Body of pancreas (tissue), 4 donors: ENCODE data around the gene KLC4. TPM values are rescaled to one million over a fixed set of nuclear protein-coding genes. Genes with fewer than 3 reads are reported as not detected.
"Not testable (repeated sequence)": the region's sequence is repeated elsewhere in the genome, so short reads cannot be mapped to it uniquely, and the experiment has no call there.

ENCODE experiments used
- ATAC-seq: fragments of 150-250 bp; one replicate; pipeline ENCODE4 v1.9.1; 2016
- DNase-seq, 4 donors: peaks; one replicate each; pipeline ENCODE4 v3.0.0-alpha.2; 2019
- H3K27ac ChIP-seq, 4 donors: fragments of 200-600 bp; sonication (generic); 1 replicate in 3 of 4; 2 replicates in 1 of 4; pipeline versions ENCODE4 v1.5.1 to v1.6.1; 2016 to 2019; ENCODE audit warnings: mild to moderate bottlenecking in 1 of 4, mixed read lengths in 1 of 4, moderate library complexity in 1 of 4
- H3K27me3 ChIP-seq, 2 donors: fragments of 200-600 bp; sonication (generic); one replicate each; pipeline ENCODE4 v1.6.0; 2016; ENCODE audit warnings: mild to moderate bottlenecking in 1 of 2
- H3K36me3 ChIP-seq, 2 donors: fragments of 200-600 bp; sonication (generic); replicated peaks in 1 of 2; 2 replicates each; pipeline ENCODE4 v1.5.1; 2016; ENCODE audit warnings: low read depth in 2 of 2; ENCODE audit not compliant: insufficient read depth in 1 of 2
- H3K4me1 ChIP-seq: fragments of 200-600 bp; sonication (generic); one replicate; pipeline ENCODE4 v1.6.0; 2016
- H3K4me3 ChIP-seq, 2 donors: fragments of 200-600 bp; sonication (generic); 1 replicate in 1 of 2; 2 replicates in 1 of 2; pipeline ENCODE4 v1.5.1; 2016 to 2019
- H3K9me3 ChIP-seq, 3 donors: fragments of 200-600 bp; sonication (generic); 1 replicate in 2 of 3; 2 replicates in 1 of 3; pipeline ENCODE4 v1.5.1; 2016
- POLR2A ChIP-seq, 3 donors: fragments of 450-650 bp; IDR thresholded peaks; one replicate each; pipeline ENCODE4 v1.6.1; 2016; ENCODE audit warnings: antibody characterized with exemption in 3 of 3, mild to moderate bottlenecking in 2 of 3
- WGBS, 2 donors: methylation state at CpG; one replicate each; pipeline ENCODE4 v1.1.5; 2017; 5-methylcytosine and 5-hydroxymethylcytosine counted together
- intact Hi-C: fragments of 100-400 bp; cut with DNase I; formaldehyde crosslinking; loops from one replicate; pipeline ENCODE4 v1.15.1; 2023
- total RNA-seq, 2 donors: library from RNA; depleted of rRNA; stranded (reverse); fragments of >200 nt; gene quantifications; one replicate each; pipeline ENCODE4 v1.1.0, GENCODE V29; 2016
- TF ChIP-seq, protein P1 (sequence below), 7 experiments: fragments of 450-650 bp in 4 of 7; fragments of 200-600 bp in 3 of 7; sonication (generic) in 3 of 7; IDR thresholded peaks; one replicate each; pipeline ENCODE4 v1.5.1; 2016 to 2019; ENCODE audit warnings: antibody characterized with exemption in 7 of 7

KLC4 gene
- total RNA-seq, 2 donors from 2014 or later, result 19.8 to 33.5 TPM

DNA sequence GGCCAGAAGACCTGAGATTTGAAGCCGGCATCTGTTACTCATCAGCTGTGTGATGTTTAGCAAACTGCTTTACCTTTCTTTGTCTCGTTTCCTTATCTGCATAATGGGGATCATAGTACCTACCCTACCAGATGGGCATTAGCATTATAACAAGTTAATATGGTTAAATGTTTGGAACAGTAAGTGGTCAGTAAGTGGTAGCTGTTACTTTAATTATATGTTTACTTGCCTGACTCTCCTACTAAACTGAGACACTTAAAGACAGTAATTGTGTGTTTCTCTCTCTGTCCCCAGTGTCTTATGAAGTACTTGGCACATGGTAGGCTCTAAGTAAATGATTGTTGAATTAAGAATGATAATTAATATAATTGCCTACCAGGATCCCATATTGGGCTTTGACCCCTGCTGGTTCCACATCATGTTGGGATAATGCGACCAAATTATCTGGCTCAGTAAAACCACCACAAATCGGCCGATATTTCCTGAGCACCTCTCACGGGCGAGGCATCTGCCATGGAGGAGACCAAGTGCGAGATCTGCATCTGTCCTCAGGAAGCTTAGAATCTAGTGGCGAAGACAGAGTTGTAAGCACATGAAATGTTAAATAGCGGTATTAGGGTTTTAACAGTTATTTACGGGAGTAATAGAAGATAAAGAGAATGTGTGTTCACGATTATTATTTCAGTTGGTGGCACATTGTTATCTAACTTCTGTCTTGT lies 48.1 kb downstream of the KLC4 start:
- Histone ChIP-seq H3K27me3 (no peaks in the 10 kb centered on the region), H3K27ac (no peak overlapping the region), H3K36me3 (no peaks in the 10 kb centered on the region), H3K9me3 (no peaks in the 10 kb centered on the region), H3K4me1 (no peaks in the 10 kb centered on the region), H3K4me3 (no peak overlapping the region)
- intact Hi-C loops, result no loop called here
- no peak for ATAC-seq
- TF ChIP-seq, protein P1, sequence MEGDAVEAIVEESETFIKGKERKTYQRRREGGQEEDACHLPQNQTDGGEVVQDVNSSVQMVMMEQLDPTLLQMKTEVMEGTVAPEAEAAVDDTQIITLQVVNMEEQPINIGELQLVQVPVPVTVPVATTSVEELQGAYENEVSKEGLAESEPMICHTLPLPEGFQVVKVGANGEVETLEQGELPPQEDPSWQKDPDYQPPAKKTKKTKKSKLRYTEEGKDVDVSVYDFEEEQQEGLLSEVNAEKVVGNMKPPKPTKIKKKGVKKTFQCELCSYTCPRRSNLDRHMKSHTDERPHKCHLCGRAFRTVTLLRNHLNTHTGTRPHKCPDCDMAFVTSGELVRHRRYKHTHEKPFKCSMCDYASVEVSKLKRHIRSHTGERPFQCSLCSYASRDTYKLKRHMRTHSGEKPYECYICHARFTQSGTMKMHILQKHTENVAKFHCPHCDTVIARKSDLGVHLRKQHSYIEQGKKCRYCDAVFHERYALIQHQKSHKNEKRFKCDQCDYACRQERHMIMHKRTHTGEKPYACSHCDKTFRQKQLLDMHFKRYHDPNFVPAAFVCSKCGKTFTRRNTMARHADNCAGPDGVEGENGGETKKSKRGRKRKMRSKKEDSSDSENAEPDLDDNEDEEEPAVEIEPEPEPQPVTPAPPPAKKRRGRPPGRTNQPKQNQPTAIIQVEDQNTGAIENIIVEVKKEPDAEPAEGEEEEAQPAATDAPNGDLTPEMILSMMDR (IDR thresholded peaks at IDR 0.05), result no peak
- TF ChIP-seq POLR2A (IDR thresholded peaks at IDR 0.05), result no peak
- DNase-seq, result no peak
- WGBS, 2 donors, result 87 to 91% methylated on average over 12 of the region's 12 CpGs

DNA sequence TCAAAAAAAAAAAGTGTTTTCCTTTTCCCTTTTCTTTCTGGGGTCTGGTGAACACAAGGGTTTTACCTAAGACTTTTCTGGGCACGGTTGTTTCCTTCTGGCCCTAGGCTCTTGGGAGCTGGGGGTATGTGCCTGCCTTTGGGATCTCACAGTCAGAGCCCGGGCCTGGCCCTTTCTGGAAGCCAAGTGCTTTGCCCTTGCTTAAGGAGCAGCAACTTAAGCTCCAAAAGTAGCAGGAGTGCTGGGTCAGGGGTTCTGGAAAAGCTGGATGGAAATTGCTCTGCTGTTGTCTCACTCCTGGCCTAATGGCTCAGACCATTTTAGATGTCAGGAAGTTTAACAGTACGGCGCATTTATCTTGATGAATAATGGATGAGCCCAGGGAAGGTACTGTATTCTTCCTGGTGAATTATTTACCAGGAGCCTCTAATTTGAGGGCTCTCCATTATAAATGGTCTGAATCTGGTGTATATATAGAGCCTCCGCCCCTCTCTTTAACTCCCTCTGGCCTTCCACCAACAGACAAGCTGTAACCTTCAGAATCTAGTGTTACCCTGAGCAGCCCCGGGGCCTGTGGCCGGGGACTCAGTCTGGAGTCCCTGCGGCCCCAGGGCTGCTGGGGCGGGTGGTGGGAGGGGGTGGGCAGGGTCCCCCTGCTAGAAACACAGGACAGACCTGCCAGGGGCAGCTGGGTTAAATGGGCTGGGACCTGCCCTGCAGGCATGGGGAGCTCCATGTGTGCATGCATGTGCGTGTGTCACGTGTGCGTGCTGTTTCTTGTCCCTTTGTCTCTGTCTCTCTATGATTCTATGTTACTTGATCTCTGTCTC lies 54.2 kb downstream of the KLC4 start:
- Histone ChIP-seq H3K27ac (peak overlapping the region in 1 of 4 donors; percentile 24), H3K27me3 (no peaks in the 10 kb centered on the region), H3K4me3 (no peak overlapping the region), H3K4me1 (peaks cover 9% of the 10 kb centered on the region), H3K9me3 (no peaks in the 10 kb centered on the region), H3K36me3 (no peaks in the 10 kb centered on the region)
- ATAC-seq (peak; percentile 28), DNase-seq (no peak)
- intact Hi-C loops, result no loop called here
- TF ChIP-seq, protein P1 (IDR thresholded peaks at IDR 0.05), result no peak
- TF ChIP-seq POLR2A (IDR thresholded peaks at IDR 0.05), result no peak
- 72 to 81% methylated on average over 11 to 12 of the region's 12 CpGs for WGBS, 2 donors

DNA sequence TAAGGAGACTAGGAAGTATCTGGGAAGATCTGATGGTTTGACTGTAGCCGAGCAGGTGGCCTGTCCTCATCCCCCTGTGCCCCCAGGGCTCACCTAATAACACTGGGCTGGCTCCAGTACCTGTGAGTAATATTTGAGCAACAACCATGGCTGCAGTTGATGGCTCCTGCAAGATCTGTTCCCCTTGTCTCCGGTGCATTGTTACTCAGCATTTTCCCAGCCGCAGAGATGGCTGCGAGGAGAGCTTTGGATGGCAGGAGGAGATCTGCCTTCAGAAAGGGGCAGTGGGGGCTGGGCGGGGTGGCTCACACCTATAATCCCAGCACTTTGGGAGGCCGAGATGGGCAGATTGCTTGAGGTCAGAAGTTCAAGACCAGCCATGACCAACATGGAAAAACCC lies 55.9 kb downstream of the KLC4 start:
- ATAC-seq, result no peak
- WGBS, 2 donors, result 68 to 85% methylated on average over 4 to 6 of the region's 6 CpGs
- no peaks in the 10 kb centered on the region for H3K9me3 ChIP-seq
- TF ChIP-seq POLR2A (IDR thresholded peaks at IDR 0.05), result no peak
- TF ChIP-seq, protein P1 (IDR thresholded peaks at IDR 0.05), result no peak
- no peak overlapping the region for H3K4me3 ChIP-seq
- H3K36me3 ChIP-seq, result no peaks in the 10 kb centered on the region
- DNase-seq, result no peak
- peaks cover 9% of the 10 kb centered on the region for H3K4me1 ChIP-seq
- H3K27me3 ChIP-seq, result no peaks in the 10 kb centered on the region
- H3K27ac ChIP-seq, result no peak overlapping the region
- intact Hi-C loops, result no loop called here

DNA sequence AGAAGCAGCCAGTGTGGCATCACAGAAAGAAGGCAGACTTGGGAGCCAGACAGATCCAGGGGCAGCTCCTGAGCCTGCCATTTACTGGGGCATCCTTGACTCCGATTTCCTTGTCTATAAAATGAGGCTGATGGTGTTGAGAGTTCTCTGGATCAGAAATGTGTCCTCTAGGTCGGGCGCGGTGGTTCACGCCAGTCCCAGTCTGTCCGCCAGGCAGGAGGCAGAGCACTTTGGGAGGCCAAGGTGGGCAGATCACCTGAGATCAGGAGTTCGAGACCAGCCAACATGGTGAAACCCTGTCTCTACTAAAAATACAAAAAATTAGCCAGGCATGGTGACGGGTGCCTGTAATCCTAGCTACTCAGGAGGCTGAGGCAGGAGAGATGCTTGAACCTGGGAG lies 58.0 kb downstream of the KLC4 start:
- H3K36me3 ChIP-seq, DNase-seq, H3K27me3 ChIP-seq, H3K4me3 ChIP-seq, intact Hi-C loops, ATAC-seq, H3K9me3 ChIP-seq, H3K27ac ChIP-seq, H3K4me1 ChIP-seq: not testable (repeated sequence)
- 89 to 94% methylated on average over 2 to 8 of the region's 8 CpGs for WGBS, 2 donors

DNA sequence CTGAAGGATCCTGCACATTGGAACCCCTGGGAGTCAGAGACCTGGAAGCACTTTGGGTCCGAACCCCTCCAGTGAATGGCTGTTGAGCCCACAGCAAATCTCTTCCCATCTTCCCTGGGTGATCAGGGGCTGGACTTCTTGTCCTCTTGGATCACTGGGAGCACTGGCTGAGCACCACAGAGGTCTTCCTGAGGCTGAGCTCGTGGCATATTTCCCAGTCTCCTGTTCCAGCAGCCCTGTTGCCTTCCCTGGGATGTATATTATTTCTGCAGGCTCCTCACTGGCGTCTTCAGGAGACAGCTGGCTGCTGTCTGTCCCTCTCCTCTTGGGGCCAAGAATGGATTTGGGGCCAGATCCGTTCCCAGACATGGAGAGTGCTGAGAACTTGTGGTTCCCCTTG lies 60.1 kb downstream of the KLC4 start:
- TF ChIP-seq, protein P1 (IDR thresholded peaks at IDR 0.05), result no peak
- no peak for TF ChIP-seq POLR2A (IDR thresholded peaks at IDR 0.05)
- H3K27me3 ChIP-seq, result no peaks in the 10 kb centered on the region
- H3K27ac ChIP-seq, result no peak overlapping the region
- H3K4me3 ChIP-seq, result no peak overlapping the region
- peaks cover 1% of the 10 kb centered on the region for H3K4me1 ChIP-seq
- no peak for ATAC-seq
- intact Hi-C loops, result no loop called here
- no peaks in the 10 kb centered on the region for H3K36me3 ChIP-seq
- no peaks in the 10 kb centered on the region for H3K9me3 ChIP-seq
- DNase-seq, result no peak
- 59 to 61% methylated on average over 4 of the region's 4 CpGs for WGBS, 2 donors
